NCI-H146 treated with DMSO at 0.1 percent for 48 hours (cell line): Measurements from ENCODE around the gene MYL7.
"Not testable (repeated sequence)": the region's sequence is repeated elsewhere in the genome, so short reads cannot be mapped to it uniquely, and the experiment has no call there.

Experiments
- DNase-seq: peaks from one replicate; lab custom pipeline; 2025; ENCODE audit not compliant: unreplicated experiment; lab: John Stamatoyannopoulos, UW

The MYL7 gene

DNA sequence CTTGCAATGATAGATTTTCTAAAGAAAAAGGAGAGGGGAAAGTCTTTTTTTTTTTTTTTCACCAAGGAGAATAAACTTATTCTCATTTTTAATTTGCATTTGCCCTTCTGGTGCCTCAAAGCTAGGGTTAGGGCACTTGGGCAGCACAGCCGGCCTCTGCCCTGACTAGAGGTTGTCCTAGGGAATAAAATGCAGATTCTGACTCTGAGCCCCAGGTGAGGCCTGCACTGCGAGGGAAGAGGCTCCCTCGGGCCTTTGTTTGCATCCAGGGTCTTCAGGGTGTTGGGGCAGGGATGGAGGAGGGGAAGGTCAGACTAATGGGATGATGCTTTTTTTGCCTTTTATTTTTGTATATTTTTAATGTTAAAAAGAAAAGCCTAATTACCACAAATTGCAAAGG, 7.8 kb downstream of the MYL7 start:
- DNase-seq, result no peak

GRCh38 chr7:44132039-44132438, 9.1 kb downstream of the MYL7 start:
- DNase-seq, result no peak

DNA sequence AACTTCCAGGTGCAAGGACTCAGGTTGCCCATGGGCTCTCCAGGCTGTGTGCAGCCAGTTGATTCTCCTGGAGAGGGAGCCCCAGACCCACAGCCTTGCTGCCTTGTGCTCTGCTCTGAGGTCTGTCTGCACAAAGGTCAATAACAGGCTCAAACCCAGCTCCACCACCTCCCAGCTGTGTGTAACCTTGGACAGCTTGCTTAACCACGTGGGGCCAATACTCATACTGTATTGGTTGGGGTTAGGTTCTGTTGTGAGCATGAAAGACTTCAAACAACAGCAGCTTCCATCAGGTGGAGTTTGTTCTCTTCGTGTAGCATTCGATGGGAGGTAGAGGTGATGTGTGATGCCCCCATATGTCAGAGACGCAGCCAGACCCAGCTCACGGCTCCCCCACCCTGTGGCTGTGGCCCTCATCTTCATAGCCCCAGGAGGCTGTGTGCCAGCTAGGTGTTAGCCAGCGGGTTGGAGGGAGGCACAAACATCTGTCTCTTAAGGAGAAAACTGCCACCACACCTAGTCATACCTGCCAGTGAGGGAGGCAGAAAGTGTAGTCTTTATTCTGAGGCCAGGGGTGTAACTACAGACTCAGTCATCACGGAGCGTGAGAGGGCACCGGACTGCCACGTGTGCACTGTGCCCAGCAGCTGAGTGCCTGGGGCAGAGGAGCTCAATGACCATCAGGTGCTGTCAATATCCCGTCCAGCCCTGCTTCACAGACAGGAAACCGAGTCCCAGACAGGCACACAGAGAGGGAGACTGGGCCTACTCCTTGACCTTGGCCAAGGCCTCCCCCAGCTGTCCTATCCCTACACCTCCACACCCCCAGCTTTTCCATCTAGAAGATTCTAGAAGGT, 9.7 kb downstream of the MYL7 start:
- DNase-seq, result peak; percentile 7

- no peak for DNase-seq
Measured at GRCh38 chr7:44128721-44129582, 12.2 kb downstream of the MYL7 start.

DNA sequence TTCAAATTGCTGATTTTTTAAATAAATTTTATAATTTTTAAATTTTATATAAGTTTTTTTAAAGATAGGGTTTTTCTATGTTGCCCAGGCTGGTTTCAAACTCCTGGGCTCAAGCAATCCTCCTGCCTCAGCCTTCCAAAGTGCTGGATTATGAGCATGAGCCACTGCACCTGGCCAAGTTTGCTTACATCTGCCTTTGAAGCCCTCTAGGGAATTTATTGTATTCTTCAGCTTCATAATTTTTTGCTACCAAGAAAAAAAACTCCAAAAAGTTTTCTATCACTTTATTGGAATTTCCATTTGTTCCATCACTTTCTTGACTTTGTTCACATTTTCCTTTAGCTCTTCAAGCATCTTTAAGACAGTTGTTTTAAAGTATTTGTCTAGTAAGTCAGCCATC, 14.0 kb downstream of the MYL7 start:
- DNase-seq, result no peak

- not testable (repeated sequence) for DNase-seq
Measured at GRCh38 chr7:44126574-44126973, 14.6 kb downstream of the MYL7 start.

- no peak for DNase-seq
Measured at GRCh38 chr7:44124822-44125202, 16.3 kb downstream of the MYL7 start.

- DNase-seq, result peak; percentile 95
Measured at GRCh38 chr7:44123190-44124003, 17.7 kb downstream of the MYL7 start, which contains the start of gene POLD2. POLD2 (minus strand) TSS chr7:44123548; CDS start chr7:44122053, 1,495 bp downstream.

DNA sequence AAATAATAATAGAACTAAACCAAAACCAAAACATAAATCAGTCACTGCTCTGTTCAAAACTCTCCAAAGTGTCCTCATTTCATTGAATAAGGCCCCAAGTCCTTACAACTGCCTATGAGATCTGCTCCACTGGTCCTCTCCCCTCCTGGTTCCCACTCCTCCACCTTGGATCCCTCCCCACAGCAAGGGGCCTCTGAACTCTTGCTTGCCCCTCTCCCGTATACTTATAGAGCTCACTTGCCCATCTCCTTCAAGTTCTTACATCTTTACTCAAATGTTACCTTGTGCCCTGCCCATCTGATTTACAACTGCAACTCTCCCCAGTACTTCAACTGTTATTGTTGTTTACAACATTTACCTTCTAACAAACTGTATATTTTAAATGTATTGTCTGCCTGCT, 18.6 kb downstream of the MYL7 start:
- no peak for DNase-seq

GRCh38 chr7:44121761-44122420, 19.2 kb downstream of the MYL7 start:
- DNase-seq, result no peak

DNA sequence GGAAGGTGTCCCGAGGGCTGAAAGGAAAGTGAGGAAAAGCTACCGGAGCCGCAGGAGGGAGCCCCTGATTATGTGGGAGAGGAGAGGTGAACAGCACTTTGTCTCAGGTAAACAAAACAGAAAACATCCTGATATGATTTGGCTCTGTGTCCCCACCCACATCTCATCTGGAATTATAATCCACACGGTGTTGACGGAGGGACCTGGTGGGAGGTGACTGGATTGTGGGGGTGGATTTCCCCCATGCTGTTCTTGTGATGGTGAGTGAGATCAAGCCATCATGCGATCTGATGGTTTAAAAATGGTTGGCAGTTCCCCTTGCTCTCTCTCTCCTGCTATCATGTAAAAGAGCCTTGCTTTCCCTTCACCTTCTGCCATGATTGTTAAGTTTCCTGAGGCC, 20.7 kb downstream of the MYL7 start:
- DNase-seq, result no peak

DNA sequence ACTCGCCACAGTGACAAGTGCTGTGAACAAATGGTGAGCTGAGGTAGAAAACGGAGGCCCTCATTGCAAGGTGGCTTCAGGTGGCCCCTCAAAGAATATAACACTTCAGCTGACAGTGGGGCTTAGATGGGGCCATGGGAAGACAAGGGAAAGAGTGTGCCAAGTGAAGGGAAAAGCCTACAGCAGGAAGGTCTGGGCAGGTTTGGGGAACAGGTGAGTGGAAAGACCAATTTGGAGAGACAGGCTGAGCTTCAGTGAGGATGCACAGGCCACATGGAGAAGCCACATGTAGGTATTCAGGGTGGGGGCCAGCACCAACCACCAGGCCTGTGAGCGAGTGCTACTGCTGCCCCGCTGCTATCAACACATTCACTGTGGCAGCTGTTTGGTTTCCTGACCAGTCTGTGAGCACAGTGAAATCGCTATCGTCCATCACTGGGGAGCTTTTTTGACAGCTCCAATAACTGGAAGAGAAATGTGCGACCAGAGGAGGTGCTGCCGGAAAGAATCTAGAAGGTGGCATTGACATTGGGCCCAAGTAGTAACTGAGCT, 21.2 kb downstream of the MYL7 start:
- no peak for DNase-seq

DNA sequence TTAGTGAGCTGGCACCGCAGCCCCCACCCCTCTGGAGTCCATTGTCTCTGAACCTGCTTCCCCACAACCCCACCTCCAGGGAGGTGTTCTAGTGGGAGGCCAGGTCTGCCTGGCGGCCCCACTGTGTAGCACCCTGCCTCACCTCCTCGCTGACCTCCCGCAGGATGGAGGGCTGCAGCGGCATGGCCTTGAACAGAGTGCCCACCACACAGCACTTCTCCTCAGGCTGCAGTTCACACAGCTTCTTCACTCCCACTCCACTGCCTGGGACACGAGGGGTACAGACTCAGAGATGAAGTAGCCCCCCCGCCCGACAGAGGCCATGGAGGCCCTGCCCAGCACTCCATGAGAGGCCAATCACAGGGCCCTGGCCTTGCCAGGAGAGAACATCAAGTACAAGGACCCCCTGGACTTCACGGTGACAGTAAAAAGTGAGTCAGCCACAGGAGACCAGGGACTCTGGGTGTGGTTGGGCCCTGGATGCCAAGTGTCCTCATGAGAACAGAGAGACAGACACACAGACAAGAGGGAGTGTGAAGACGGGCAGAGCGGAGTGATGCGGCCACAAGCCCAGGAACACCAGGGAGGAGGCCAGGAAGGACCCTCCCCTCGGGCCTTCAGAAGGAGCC, 23.2 kb downstream of the MYL7 start:
- DNase-seq, result no peak

GRCh38 chr7:44116789-44117666, 24.1 kb downstream of the MYL7 start:
- DNase-seq, result no peak

GRCh38 chr7:44116087-44116788, 24.9 kb downstream of the MYL7 start:
- DNase-seq, result no peak

DNA sequence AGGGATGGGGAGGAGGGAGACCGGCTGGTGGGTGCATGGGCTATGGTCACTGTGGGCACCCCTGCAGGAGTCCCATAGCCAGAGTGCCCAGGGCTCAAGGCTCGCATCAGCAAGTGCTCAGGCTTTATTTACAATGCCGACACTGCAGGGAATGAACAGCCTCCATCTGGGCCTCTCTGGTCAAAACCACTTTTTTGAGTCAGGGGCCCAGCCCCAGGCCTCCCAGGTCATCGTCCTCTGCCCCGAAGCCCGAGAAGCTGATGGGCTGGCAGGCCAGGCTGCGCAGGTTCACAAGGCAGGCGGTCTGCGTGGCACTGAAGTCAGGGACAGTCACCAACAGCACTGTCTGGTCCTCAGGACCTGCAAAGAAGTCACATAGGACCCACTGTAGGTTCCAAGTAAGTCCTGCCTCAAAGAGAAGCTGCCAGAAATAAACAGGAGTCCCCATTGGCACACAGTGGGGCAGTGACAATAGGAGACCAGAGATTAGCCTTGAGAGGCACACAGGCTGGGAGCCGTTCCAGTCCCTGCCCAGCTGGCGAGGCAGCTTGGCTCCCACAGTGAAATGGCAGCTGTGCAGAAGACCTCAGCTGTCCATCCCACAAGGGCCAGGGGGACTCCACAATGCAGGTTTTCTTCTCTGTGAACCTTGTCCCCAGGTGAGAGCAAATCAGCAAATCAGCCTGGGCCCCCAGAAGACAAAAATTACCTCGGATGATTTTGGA, 26.4 kb downstream of the MYL7 start:
- no peak for DNase-seq

DNA sequence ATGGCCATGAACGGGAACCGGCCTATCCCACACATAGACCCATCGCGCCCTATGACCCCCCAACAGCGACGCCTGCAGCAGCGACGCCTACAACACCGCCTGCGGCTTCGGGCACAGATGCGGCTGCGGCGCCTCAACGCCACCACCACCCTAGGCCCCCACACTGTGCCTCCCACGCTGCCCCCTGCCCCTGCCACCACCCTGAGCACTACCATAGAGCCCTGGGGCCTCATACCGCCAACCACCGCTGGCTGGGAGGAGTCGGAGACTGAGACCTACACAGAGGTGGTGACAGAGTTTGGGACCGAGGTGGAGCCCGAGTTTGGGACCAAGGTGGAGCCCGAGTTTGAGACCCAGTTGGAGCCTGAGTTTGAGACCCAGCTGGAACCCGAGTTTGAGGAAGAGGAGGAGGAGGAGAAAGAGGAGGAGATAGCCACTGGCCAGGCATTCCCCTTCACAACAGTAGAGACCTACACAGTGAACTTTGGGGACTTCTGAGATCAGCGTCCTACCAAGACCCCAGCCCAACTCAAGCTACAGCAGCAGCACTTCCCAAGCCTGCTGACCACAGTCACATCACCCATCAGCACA, 27.3 kb downstream of the MYL7 start:
- no peak for DNase-seq
